ENCODE measurements around the gene PLSCR4. TPM values are rescaled to one million over a fixed set of nuclear protein-coding genes. Genes with fewer than 3 reads are reported as not detected.

Gene PLSCR4
- total and polyA plus RNA-seq, 9 of the 15 experiments (the other 6 are each of a cell fraction or from before 2014, with no cell fraction given): 0.11 to 0.68 (median 0.21) TPM

GRCh38 chr3:146169891-146170290, 81.0 kb downstream of the PLSCR4 start:
- Histone ChIP-seq H3K4me2 (ENCODE audit: insufficient read depth, low read length) (no peak overlapping the region), H4K20me1 (replicated peaks; ENCODE audit: control insufficient read depth, insufficient read depth, low read length) (no peaks in the 10 kb centered on the region), H3K4me3 (no peak overlapping the region), H2AFZ (ENCODE audit: low read depth, low read length) (no peak overlapping the region), H3K27ac (ENCODE audit: extremely low read depth, low read depth, low read length) (no peak overlapping the region), H3K9me1 (ENCODE audit: control insufficient read depth, insufficient read depth, low read length) (no peaks in the 10 kb centered on the region), H3K36me3 (ENCODE audit: control insufficient read depth, insufficient read depth, low read length) (no peaks in the 10 kb centered on the region), H3K9ac (ENCODE audit: insufficient read depth in 1 of 2, low read depth in 2 of 2, low read length in 2 of 2) (no peak overlapping the region), H3K79me2 (ENCODE audit: control insufficient read depth, insufficient read depth, low read length) (no peaks in the 10 kb centered on the region), H3K4me1 (replicated peaks in 1 of 2; ENCODE audit: control insufficient read depth in 2 of 2, insufficient read depth in 2 of 2, low read length in 2 of 2) (no peaks in the 10 kb centered on the region), H3K27me3 (ENCODE audit: control insufficient read depth in 2 of 2, insufficient read depth in 2 of 2, low read length in 2 of 2) (no peaks in the 10 kb centered on the region), H3K9me3 (replicated peaks; ENCODE audit: control insufficient read depth, insufficient read depth, low read depth, low read length) (no peaks in the 10 kb centered on the region)
- DNase-seq (ENCODE audit: extremely low read depth in 1 of 4, low spot score in 3 of 4): no peak
- ChIA-PET CTCF (ENCODE audit: low intra/inter-chr PET ratio) (no interaction called here), POLR2A (no interaction called here)
- no peak for FAIRE-seq
- no peak for TF ChIP-seq ZNF551 (CRISPR knock-in tag; IDR thresholded peaks at IDR 0.05)
- no peak for ATAC-seq
- in situ Hi-C loops (cut with MboI) (no loop called here), intact Hi-C loops (cut with micrococcal nuclease) (no loop called here)
- 5% methylated on average over 1 of the region's 1 CpG for WGBS (ENCODE audit: insufficient coverage, low coverage, missing lambda C conversion rate)
- BruUV-seq (replicated peaks): no TSS peak

GRCh38 chr3:146166826-146167225, 84.1 kb downstream of the PLSCR4 start:
- no TSS peak for BruUV-seq (replicated peaks)
- no peak for DNase-seq (ENCODE audit: extremely low read depth in 1 of 4, low spot score in 3 of 4)
- Histone ChIP-seq H3K36me3 (ENCODE audit: control insufficient read depth, insufficient read depth, low read length) (no peaks in the 10 kb centered on the region), H3K9me3 (replicated peaks; ENCODE audit: control insufficient read depth, insufficient read depth, low read depth, low read length) (no peaks in the 10 kb centered on the region), H3K4me2 (ENCODE audit: insufficient read depth, low read length) (no peak overlapping the region), H3K4me1 (replicated peaks in 1 of 2; ENCODE audit: control insufficient read depth in 2 of 2, insufficient read depth in 2 of 2, low read length in 2 of 2) (no peaks in the 10 kb centered on the region), H3K27ac (ENCODE audit: extremely low read depth, low read depth, low read length) (no peak overlapping the region), H4K20me1 (replicated peaks; ENCODE audit: control insufficient read depth, insufficient read depth, low read length) (no peaks in the 10 kb centered on the region), H3K4me3 (no peak overlapping the region), H3K9me1 (ENCODE audit: control insufficient read depth, insufficient read depth, low read length) (no peaks in the 10 kb centered on the region), H3K79me2 (ENCODE audit: control insufficient read depth, insufficient read depth, low read length) (no peaks in the 10 kb centered on the region), H3K27me3 (ENCODE audit: control insufficient read depth in 2 of 2, insufficient read depth in 2 of 2, low read length in 2 of 2) (peaks cover 0 to under 1% of the 10 kb centered on the region in 2 experiments; a peak in 2 of 5 replicates), H2AFZ (ENCODE audit: low read depth, low read length) (no peak overlapping the region), H3K9ac (ENCODE audit: insufficient read depth in 1 of 2, low read depth in 2 of 2, low read length in 2 of 2) (no peak overlapping the region)
- no peak for ATAC-seq
- ChIA-PET POLR2A (no interaction called here), CTCF (ENCODE audit: low intra/inter-chr PET ratio) (no interaction called here)
- intact Hi-C loops (cut with micrococcal nuclease): no loop called here
- WGBS (ENCODE audit: insufficient coverage, low coverage, missing lambda C conversion rate): 2% methylated on average over 3 of the region's 3 CpGs
- in situ Hi-C loops (cut with MboI): no loop called here
- no peak for FAIRE-seq
- TF ChIP-seq TSC22D4 (tag; IDR thresholded peaks at IDR 0.05): no peak
- no peak for TF ChIP-seq IRF1 (CRISPR knock-in tag; IDR thresholded peaks at IDR 0.05; ENCODE audit: borderline replicate concordance)
- no peak for TF ChIP-seq CCAR2 (IDR thresholded peaks at IDR 0.05; ENCODE audit: low read depth, low read length)
- no peak for TF ChIP-seq TARDBP (IDR thresholded peaks at IDR 0.05)
- TF ChIP-seq THAP7 (CRISPR knock-in tag; IDR thresholded peaks at IDR 0.05): no peak
- TF ChIP-seq PRPF4 (IDR thresholded peaks at IDR 0.05; ENCODE audit: insufficient read depth, low read depth, low read length, poor library complexity, severe bottlenecking): no peak
- no peak for TF ChIP-seq TFE3 (CRISPR knock-in tag; IDR thresholded peaks at IDR 0.05)
- no peak for TF ChIP-seq E2F5 (CRISPR knock-in tag; IDR thresholded peaks at IDR 0.05)
- no peak for TF ChIP-seq HMGXB4 (CRISPR knock-in tag; IDR thresholded peaks at IDR 0.05)
